Right atrium auricular region (tissue), 2 donors: ENCODE data around the gene DUSP2. TPM values are rescaled to one million over a fixed set of nuclear protein-coding genes. Genes with fewer than 3 reads are reported as not detected.
"Not testable (repeated sequence)": the region's sequence is repeated elsewhere in the genome, so short reads cannot be mapped to it uniquely, and the experiment has no call there.

Experiments
- DNase-seq: peaks from one replicate; pipeline ENCODE4 v3.0.0-alpha.2; 2019; ENCODE audit warnings: low spot score
- H3K27ac ChIP-seq, 2 donors: fragments of 200-600 bp; sonication (generic); 1 replicate in 1 of 2; 2 replicates in 1 of 2; pipeline ENCODE4 v1.5.1; 2016 to 2019
- H3K27me3 ChIP-seq, 2 donors: fragments of 200-600 bp; sonication (generic); one replicate each; pipeline versions ENCODE4 v1.5.1 to v1.6.0; 2017 to 2019
- H3K36me3 ChIP-seq: fragments of 200-600 bp; sonication (generic); one replicate; pipeline ENCODE4 v1.5.1; 2016
- H3K4me1 ChIP-seq, 2 donors: fragments of 200-600 bp; sonication (generic); one replicate each; pipeline versions ENCODE4 v1.5.1 to v1.6.0; 2017 to 2019
- H3K4me3 ChIP-seq, 2 donors: fragments of 200-600 bp; sonication (generic); 1 replicate in 1 of 2; 2 replicates in 1 of 2; pipeline ENCODE4 v1.5.1; 2017 to 2019; ENCODE audit warnings: mild to moderate bottlenecking in 1 of 2, moderate library complexity in 1 of 2
- H3K9me3 ChIP-seq, 2 donors: fragments of 200-600 bp; sonication (generic); one replicate each; pipeline ENCODE4 v1.5.1; 2019
- total RNA-seq, 2 donors: library from RNA; depleted of rRNA; stranded (reverse); fragments of >200 nt; gene quantifications; one replicate each; pipeline ENCODE4 v1.1.0, GENCODE V29; 2016
- TF ChIP-seq, protein P1 (sequence below), 2 donors: fragments of 200-600 bp; sonication (generic); IDR thresholded peaks; one replicate each; pipeline ENCODE4 v1.5.1; 2019; ENCODE audit warnings: antibody characterized with exemption in 2 of 2

The DUSP2 gene
- total RNA-seq, 2 donors from 2014 or later, result 4.0 to 9.0 TPM

DNA sequence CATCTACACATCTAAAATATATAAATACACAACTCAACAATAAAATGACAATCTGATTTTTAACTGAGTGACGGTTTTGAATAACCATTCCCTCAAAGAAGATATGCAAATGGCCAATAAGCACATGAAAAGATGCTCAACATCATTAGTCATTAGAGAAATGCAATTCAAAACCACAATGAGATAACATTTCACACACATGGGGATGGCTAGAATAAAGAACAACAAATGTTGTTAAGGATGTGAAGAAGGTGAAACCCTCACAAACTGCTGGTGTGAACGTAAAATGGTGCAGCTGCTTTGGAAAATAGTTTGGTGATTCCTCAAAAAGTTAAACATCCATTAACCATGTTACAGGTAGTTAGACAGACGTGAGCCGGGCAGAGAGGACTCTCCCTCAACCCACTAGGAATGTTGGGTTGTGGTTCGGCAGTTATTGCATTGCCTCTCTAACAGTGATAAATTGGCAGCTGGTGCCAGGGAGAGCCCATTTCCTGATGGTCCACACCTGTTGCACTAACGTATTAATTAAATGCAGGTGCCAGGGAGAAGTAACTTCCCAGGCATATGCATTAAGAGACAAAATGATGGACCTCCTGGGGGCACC lies 22.3 kb upstream of the DUSP2 start:
- no peaks in the 10 kb centered on the region for H3K4me1 ChIP-seq
- H3K27me3 ChIP-seq, result no peaks in the 10 kb centered on the region
- DNase-seq, result no peak
- no peaks in the 10 kb centered on the region for H3K9me3 ChIP-seq
- no peak overlapping the region for H3K4me3 ChIP-seq
- no peaks in the 10 kb centered on the region for H3K36me3 ChIP-seq
- TF ChIP-seq, protein P1, sequence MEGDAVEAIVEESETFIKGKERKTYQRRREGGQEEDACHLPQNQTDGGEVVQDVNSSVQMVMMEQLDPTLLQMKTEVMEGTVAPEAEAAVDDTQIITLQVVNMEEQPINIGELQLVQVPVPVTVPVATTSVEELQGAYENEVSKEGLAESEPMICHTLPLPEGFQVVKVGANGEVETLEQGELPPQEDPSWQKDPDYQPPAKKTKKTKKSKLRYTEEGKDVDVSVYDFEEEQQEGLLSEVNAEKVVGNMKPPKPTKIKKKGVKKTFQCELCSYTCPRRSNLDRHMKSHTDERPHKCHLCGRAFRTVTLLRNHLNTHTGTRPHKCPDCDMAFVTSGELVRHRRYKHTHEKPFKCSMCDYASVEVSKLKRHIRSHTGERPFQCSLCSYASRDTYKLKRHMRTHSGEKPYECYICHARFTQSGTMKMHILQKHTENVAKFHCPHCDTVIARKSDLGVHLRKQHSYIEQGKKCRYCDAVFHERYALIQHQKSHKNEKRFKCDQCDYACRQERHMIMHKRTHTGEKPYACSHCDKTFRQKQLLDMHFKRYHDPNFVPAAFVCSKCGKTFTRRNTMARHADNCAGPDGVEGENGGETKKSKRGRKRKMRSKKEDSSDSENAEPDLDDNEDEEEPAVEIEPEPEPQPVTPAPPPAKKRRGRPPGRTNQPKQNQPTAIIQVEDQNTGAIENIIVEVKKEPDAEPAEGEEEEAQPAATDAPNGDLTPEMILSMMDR (IDR thresholded peaks at IDR 0.05), result no peak
- no peak overlapping the region for H3K27ac ChIP-seq

DNA sequence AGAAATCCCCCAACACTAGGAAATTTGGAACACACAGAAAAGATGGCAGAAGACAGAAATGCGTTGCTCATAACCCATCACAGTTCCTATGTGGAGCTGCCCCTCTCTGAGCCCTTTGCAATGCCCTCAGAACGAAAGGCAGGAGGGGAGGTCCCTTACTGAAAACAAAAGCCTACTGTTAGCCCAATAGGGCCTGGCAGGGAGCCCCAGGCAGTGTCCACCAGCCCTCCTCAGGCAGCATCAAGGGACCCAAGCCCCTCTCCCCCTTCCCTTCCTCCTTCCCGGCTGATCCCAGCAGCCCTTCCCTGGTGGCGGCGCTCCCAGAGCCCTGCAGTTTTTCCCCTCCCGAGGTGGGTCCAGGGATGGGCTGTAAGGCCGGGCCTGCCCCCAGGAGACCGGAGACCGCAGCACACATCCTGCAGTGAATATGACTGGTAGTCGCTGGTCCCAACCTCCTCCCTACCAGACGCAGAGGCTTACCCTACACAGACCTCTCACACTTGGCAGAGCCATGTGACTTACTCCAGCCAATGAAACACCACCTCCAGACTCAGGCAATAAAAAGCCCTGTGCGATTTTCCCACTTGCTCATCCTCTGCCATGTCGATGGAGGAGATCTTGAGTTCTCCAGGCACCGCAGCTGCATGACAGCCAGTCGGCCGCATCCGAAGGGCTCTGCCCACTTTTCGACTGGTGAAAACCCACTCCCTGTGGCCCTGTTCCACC lies 19.4 kb upstream of the DUSP2 start:
- Histone ChIP-seq H3K4me3 (no peak overlapping the region), H3K4me1 (no peaks in the 10 kb centered on the region), H3K36me3 (no peaks in the 10 kb centered on the region), H3K9me3 (no peaks in the 10 kb centered on the region), H3K27me3 (no peaks in the 10 kb centered on the region), H3K27ac (no peak overlapping the region)
- DNase-seq, result no peak
- TF ChIP-seq, protein P1 (IDR thresholded peaks at IDR 0.05), result no peak

DNA sequence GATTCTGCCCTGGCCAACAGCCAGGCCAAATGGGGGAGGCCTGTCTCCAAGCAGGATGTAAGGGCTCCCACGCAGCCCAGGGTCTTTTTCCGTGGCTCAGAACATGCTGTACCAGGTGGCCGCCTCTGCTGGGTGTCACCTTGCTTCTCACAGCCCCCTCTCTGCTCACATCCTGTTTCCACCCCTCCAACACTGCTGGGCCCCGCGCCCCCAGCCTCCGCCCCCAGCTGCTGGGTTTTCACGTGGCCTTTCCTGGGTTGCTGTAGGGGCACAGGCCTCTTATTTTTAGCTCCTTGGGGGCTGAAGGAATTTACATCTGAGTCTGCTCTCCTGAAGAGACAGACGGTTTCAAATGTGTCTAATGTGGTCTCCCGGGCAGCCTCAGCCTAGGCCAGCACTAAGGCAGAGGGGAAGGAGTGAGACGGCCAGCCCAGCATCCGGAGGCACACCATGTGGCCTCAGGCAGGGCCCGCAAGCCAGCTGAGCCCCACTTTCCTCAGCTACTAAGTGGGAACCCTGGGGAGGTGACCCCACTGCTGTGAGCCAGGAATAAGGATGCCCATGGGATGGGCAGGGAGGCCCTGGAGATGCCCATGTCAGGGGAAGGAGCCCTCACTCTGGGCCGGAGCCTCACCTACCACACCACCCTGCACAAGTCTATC lies 18.7 kb upstream of the DUSP2 start:
- Histone ChIP-seq H3K4me3 (no peak overlapping the region), H3K9me3 (no peaks in the 10 kb centered on the region), H3K27me3 (no peaks in the 10 kb centered on the region), H3K4me1 (no peaks in the 10 kb centered on the region), H3K36me3 (no peaks in the 10 kb centered on the region), H3K27ac (no peak overlapping the region)
- TF ChIP-seq, protein P1 (IDR thresholded peaks at IDR 0.05), result no peak
- DNase-seq, result no peak

DNA sequence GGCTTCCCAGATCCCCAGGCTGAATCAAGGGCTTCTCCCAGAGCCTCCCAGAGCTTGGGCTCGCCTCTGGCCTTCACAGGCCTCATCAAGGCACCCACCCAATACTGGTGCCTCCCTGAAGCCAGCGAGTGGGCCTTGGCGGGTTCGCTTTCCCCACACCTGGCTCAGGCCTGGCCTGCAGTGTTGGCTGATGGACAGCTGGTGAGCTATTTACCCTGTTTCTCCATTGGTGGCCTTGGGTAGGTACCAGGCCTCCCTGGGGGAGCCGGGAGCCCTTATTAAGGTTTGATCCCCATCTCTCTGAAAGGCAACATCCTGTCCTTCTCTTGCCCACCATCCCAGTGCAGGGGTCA lies 18.2 kb upstream of the DUSP2 start:
- Histone ChIP-seq H3K36me3 (no peaks in the 10 kb centered on the region), H3K27ac (no peak overlapping the region), H3K27me3 (no peaks in the 10 kb centered on the region), H3K4me1 (no peaks in the 10 kb centered on the region), H3K9me3 (no peaks in the 10 kb centered on the region), H3K4me3 (no peak overlapping the region)
- TF ChIP-seq, protein P1 (IDR thresholded peaks at IDR 0.05), result no peak
- DNase-seq, result no peak

DNA sequence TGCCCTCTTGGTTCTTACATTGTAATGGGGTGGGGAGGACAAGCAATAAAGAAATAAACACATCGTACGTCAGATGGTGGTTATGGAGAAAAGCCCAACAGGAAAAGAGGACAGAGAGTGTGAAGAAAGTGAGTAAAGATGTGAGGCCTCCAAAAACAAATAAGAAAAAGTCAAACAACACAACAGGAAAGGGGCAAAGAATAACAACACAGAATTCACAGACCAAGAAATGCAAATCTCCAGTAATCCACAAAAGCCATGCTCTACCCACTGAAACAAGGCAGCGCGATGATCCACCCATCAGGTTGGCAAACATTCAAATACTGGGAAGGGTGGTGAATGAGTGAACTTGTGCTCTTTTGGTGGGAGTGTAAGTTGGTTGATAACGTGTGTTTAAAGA lies 16.7 kb upstream of the DUSP2 start:
- H3K4me1 ChIP-seq, result no peaks in the 10 kb centered on the region
- no peaks in the 10 kb centered on the region for H3K9me3 ChIP-seq
- no peaks in the 10 kb centered on the region for H3K27me3 ChIP-seq
- DNase-seq, result no peak
- no peak overlapping the region for H3K4me3 ChIP-seq
- H3K27ac ChIP-seq, result no peak overlapping the region
- H3K36me3 ChIP-seq, result no peaks in the 10 kb centered on the region
- TF ChIP-seq, protein P1 (IDR thresholded peaks at IDR 0.05), result no peak

DNA sequence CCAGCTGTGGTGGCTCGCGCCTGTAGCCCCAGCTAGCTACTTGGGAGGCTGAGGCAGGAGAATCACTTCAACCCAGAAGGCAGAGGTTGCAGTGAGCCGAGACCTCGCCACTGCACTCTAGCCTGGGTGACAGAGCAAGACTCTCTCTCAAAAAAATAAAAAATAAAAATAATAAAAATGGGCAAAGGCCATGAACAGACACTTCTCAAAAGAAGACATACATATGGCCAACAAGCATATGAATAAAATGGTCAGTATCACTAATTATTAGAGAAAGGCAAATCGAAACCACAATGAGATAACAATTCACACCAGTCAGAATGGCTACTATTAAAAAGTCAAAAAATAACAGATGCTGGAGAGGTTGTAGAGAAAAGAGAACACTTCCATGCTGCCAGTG lies 15.1 kb upstream of the DUSP2 start:
- DNase-seq, H3K27ac ChIP-seq, H3K4me1 ChIP-seq, H3K36me3 ChIP-seq, H3K27me3 ChIP-seq, H3K9me3 ChIP-seq, H3K4me3 ChIP-seq: not testable (repeated sequence)
